Measurements from ENCODE around the gene MMP15. TPM values are rescaled to one million over a fixed set of nuclear protein-coding genes. Genes with fewer than 3 reads are reported as not detected.

Gene MMP15
- total RNA-seq, 2 experiments from 2014 or later = 0.25 to 0.63 TPM

DNA sequence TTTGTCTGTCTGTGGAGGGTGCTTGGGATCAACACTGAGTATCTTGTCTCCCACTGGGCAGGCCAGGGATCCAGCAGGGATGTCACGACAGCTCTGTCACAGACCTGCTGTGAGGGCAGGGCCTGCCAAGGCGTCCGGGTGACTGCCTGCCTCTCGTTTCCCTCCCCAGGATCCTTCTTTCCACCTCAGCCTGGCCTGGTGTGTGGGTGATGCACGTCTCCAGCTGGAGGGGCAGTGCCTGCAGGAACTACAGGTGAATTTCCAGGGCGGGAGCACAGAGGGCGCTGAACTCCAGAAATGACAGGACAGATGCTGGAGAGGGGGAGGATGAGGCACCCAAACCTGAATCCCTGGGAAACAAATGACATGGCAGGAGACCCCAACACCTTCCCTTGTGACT lies 6.8 kb upstream of the MMP15 start:
- Mint-ChIP-seq H3K4me3 (no peak overlapping the region), H3K9me3 (no peaks in the 10 kb centered on the region), H3K36me3 (ENCODE audit: low read depth) (no peaks in the 10 kb centered on the region), H3K27ac (no peak overlapping the region), H3K27me3 (no peaks in the 10 kb centered on the region), H3K4me1 (ENCODE audit: low read depth) (peaks cover 5% of the 10 kb centered on the region)
- ChIA-PET POLR2A (no interaction called here), CTCF (interaction anchor here (1.7 kb wide), 1 partner anchor 262 kb away, joined by 5 read pairs; no protein-coding TSS in a partner anchor)
- ATAC-seq (no peak), DNase-seq (no peak)
- intact Hi-C loops (cut with micrococcal nuclease) = no loop called here
- no peak for TF ChIP-seq CTCF (IDR thresholded peaks at IDR 0.05)

- TF ChIP-seq CTCF (IDR thresholded peaks at IDR 0.05) = no peak
- no peak overlapping the region for H3K4me3 Mint-ChIP-seq
- H3K36me3 Mint-ChIP-seq (ENCODE audit: low read depth) = no peaks in the 10 kb centered on the region
- no peak overlapping the region for H3K27ac Mint-ChIP-seq
- H3K9me3 Mint-ChIP-seq = no peaks in the 10 kb centered on the region
- peaks cover 11% of the 10 kb centered on the region for H3K4me1 Mint-ChIP-seq (ENCODE audit: low read depth)
- no peak for ATAC-seq
- POLR2A ChIA-PET = no interaction called here
- no peak for DNase-seq
- peaks cover 4% of the 10 kb centered on the region for H3K27me3 Mint-ChIP-seq
- intact Hi-C loops (cut with micrococcal nuclease) = loop anchor here (5.0 to 10.0 kb wide), 2 partner anchors 107 to 285 kb away; partner anchors contain the start of gene CFAP20
- CTCF ChIA-PET = interaction anchor here (1.7 kb wide), 1 partner anchor 263 kb away, joined by 5 read pairs; no protein-coding TSS in a partner anchor
Measured at GRCh38 chr16:58019866-58020538, 5.6 kb upstream of the MMP15 start.

GRCh38 chr16:58020628-58021521 lies 4.7 kb upstream of the MMP15 start:
- H3K4me3 Mint-ChIP-seq = no peak overlapping the region
- CTCF ChIA-PET = interaction anchor here (1.4 kb wide), 1 partner anchor 122 kb away, joined by 3 read pairs; no protein-coding TSS in a partner anchor
- no peaks in the 10 kb centered on the region for H3K36me3 Mint-ChIP-seq (ENCODE audit: low read depth)
- H3K4me1 Mint-ChIP-seq (ENCODE audit: low read depth) = peaks cover 12% of the 10 kb centered on the region
- DNase-seq (peak; percentile 84), ATAC-seq (peak; percentile 68)
- no peaks in the 10 kb centered on the region for H3K9me3 Mint-ChIP-seq
- POLR2A ChIA-PET = no interaction called here
- peaks cover 5% of the 10 kb centered on the region for H3K27me3 Mint-ChIP-seq
- peak; percentile 89 for TF ChIP-seq CTCF (IDR thresholded peaks at IDR 0.05)
- intact Hi-C loops (cut with micrococcal nuclease) = loop anchor here (5.0 to 10.0 kb wide), 2 partner anchors 106 to 284 kb away; partner anchors contain the start of gene CFAP20
- H3K27ac Mint-ChIP-seq = no peak overlapping the region

- intact Hi-C loops (cut with micrococcal nuclease) = loop anchor here (5.0 to 10.0 kb wide), 2 partner anchors 105 to 283 kb away; partner anchors contain the start of gene CFAP20
- no peak overlapping the region for H3K4me3 Mint-ChIP-seq
- H3K4me1 Mint-ChIP-seq (ENCODE audit: low read depth) = peaks cover 12% of the 10 kb centered on the region
- POLR2A ChIA-PET = no interaction called here
- no peaks in the 10 kb centered on the region for H3K36me3 Mint-ChIP-seq (ENCODE audit: low read depth)
- H3K27me3 Mint-ChIP-seq = peaks cover 5% of the 10 kb centered on the region
- ATAC-seq (no peak), DNase-seq (no peak)
- CTCF ChIA-PET = interaction anchor here (1.4 kb wide), 1 partner anchor 123 kb away, joined by 3 read pairs; no protein-coding TSS in a partner anchor
- no peaks in the 10 kb centered on the region for H3K9me3 Mint-ChIP-seq
- TF ChIP-seq CTCF (IDR thresholded peaks at IDR 0.05) = no peak
- no peak overlapping the region for H3K27ac Mint-ChIP-seq
Measured at GRCh38 chr16:58021661-58022551, 3.6 kb upstream of the MMP15 start.
